DND-41 (cell line): Measurements from ENCODE around the gene IRF1.

Experiments
- ATAC-seq: fragments of 200-7000 bp; cut with Tn5 transposase; 3 replicates; pipeline ENCODE4 v1.9.1; 2021; ENCODE audit warnings: low read depth; ENCODE audit not compliant: insufficient read depth
- DNase-seq: peaks from one replicate; pipeline ENCODE4 v3.0.0-alpha.2; 2020
- H2AFZ ChIP-seq: 2 replicates; pipeline ENCODE4 v1.6.0; 2012; ENCODE audit warnings: low read depth, low read length
- H3K27ac ChIP-seq: 2 replicates; pipeline ENCODE4 v1.5.1; 2012; ENCODE audit warnings: low read length, inconsistent platforms
- H3K27me3 ChIP-seq: fragments of 200-600 bp; sonication (generic); 2 replicates; pipeline ENCODE4 v1.6.0; 2012; ENCODE audit warnings: low read length, mild to moderate bottlenecking, inconsistent platforms; ENCODE audit not compliant: insufficient read depth, poor library complexity
- H3K36me3 ChIP-seq: 2 replicates; pipeline ENCODE4 v1.5.1; 2012; ENCODE audit warnings: low read length, inconsistent platforms; ENCODE audit not compliant: insufficient read depth
- H3K4me1 ChIP-seq: 2 replicates; pipeline ENCODE4 v1.5.1; 2012; ENCODE audit warnings: mild to moderate bottlenecking, low read length; ENCODE audit not compliant: insufficient read depth
- H3K4me2 ChIP-seq: 2 replicates; pipeline ENCODE4 v1.6.0; 2012; ENCODE audit warnings: mild to moderate bottlenecking, moderate library complexity, low read length, inconsistent platforms; ENCODE audit not compliant: insufficient read depth
- H3K4me3 ChIP-seq, 2 experiments: fragments of 200-600 bp in 1 of 2; shearing (Covaris generic) in 1 of 2; 2 replicates each; pipeline ENCODE4 v1.5.1; 2012 to 2016; ENCODE audit warnings: inconsistent platforms in 2 of 2, low read length in 2 of 2, mild to moderate bottlenecking in 2 of 2, low read depth in 1 of 2, moderate library complexity in 1 of 2
- H3K79me2 ChIP-seq: 2 replicates; pipeline ENCODE4 v1.6.0; 2012; ENCODE audit warnings: low read length, inconsistent platforms; ENCODE audit not compliant: insufficient read depth
- H3K9ac ChIP-seq: 2 replicates; pipeline ENCODE4 v1.6.0; 2012; ENCODE audit warnings: low read depth, mild to moderate bottlenecking, inconsistent platforms, low read length, moderate library complexity
- H3K9me3 ChIP-seq: 2 replicates; pipeline ENCODE4 v1.5.1; 2012; ENCODE audit warnings: low read length, moderate library complexity, mild to moderate bottlenecking, inconsistent platforms; ENCODE audit not compliant: insufficient read depth, severe bottlenecking
- H4K20me1 ChIP-seq: 2 replicates; pipeline ENCODE4 v1.6.0; 2012; ENCODE audit warnings: low read length; ENCODE audit not compliant: insufficient read depth
- EZH2 ChIP-seq: IDR thresholded peaks from 3 replicates; pipeline ENCODE4 v1.6.1; 2012; ENCODE audit warnings: borderline replicate concordance, low read depth, mild to moderate bottlenecking, moderate library complexity, low read length, inconsistent platforms; ENCODE audit not compliant: severe bottlenecking
- TF ChIP-seq, protein P1 (sequence below): IDR thresholded peaks from 2 replicates; pipeline ENCODE4 v1.5.1; 2012; ENCODE audit warnings: borderline replicate concordance, low read length, moderate library complexity, mild to moderate bottlenecking; ENCODE audit not compliant: poor library complexity, severe bottlenecking; ENCODE audit errors: extremely low read depth

Gene IRF1

DNA sequence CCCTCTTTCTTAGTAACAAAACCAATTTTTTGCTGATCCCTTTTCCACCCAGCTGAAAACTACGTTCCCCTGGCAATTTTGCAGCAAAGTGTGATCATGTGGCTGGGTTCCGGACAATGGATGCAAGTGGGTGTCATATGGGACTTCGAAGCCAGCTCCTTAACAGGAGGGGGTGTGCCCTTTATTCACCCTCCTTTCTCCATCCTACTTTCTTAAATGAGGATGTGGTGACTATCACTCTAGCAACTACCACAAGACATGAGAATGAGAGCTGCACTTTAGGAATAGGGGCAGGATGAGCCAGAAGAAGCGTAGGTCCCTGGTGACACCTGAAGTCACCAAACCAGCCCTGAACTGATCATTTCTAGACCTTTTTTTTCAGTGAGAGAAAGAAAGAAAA, 58.9 kb downstream of the IRF1 start:
- Histone ChIP-seq H3K4me1 (peaks cover 93% of the 10 kb centered on the region), H3K9ac (no peak overlapping the region), H3K79me2 (peaks cover 99% of the 10 kb centered on the region), H3K9me3 (no peaks in the 10 kb centered on the region), H3K36me3 (peaks cover 92% of the 10 kb centered on the region), H3K27me3 (no peaks in the 10 kb centered on the region), H3K27ac (peak overlapping the region; percentile 99), H4K20me1 (peaks cover 77% of the 10 kb centered on the region), H2AFZ (no peak overlapping the region), H3K4me2 (no peak overlapping the region), H3K4me3 (no peak overlapping the region)
- DNase-seq (no peak), ATAC-seq (peak; percentile 45)
- TF ChIP-seq, protein P1, sequence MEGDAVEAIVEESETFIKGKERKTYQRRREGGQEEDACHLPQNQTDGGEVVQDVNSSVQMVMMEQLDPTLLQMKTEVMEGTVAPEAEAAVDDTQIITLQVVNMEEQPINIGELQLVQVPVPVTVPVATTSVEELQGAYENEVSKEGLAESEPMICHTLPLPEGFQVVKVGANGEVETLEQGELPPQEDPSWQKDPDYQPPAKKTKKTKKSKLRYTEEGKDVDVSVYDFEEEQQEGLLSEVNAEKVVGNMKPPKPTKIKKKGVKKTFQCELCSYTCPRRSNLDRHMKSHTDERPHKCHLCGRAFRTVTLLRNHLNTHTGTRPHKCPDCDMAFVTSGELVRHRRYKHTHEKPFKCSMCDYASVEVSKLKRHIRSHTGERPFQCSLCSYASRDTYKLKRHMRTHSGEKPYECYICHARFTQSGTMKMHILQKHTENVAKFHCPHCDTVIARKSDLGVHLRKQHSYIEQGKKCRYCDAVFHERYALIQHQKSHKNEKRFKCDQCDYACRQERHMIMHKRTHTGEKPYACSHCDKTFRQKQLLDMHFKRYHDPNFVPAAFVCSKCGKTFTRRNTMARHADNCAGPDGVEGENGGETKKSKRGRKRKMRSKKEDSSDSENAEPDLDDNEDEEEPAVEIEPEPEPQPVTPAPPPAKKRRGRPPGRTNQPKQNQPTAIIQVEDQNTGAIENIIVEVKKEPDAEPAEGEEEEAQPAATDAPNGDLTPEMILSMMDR = no peak
- no peak for TF ChIP-seq EZH2
